Loucy (cell line): Measurements from ENCODE around the gene SUMO1.

Experiments used
- EZH2phosphoT487 ChIP-seq: fragments of 200-600 bp; IDR thresholded peaks from 2 replicates; pipeline ENCODE4 v1.6.1; 2018; ENCODE audit warnings: antibody characterized with exemption, mild to moderate bottlenecking, moderate library complexity, borderline replicate concordance
- TF ChIP-seq, protein P1 (sequence below): fragments of 200-600 bp; sonication (generic); conservative IDR thresholded peaks from 2 replicates; pipeline ENCODE4 v1.5.1; 2014; ENCODE audit warnings: mild to moderate bottlenecking, antibody characterized with exemption, low read length

DNA sequence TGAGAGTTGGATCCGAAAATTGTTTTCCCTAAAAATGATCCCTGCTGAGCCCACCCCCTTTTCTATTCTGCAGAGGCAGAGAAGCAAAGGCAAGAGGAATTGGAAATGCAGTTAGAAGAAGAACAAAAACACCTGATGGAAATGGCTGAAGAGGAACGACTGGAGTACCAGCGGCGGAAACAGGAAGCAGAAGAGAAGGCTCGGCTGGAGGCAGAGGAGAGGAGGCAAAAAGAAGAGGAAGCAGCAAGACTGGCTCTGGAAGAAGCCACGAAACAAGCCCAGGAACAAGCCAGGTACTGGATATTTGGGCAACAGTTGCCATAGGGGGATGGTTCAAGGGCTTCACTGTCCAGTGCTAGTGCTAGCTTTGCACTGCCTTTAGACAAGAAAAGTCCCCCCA lies 41.7 kb downstream of the SUMO1 start:
- TF ChIP-seq, protein P1, sequence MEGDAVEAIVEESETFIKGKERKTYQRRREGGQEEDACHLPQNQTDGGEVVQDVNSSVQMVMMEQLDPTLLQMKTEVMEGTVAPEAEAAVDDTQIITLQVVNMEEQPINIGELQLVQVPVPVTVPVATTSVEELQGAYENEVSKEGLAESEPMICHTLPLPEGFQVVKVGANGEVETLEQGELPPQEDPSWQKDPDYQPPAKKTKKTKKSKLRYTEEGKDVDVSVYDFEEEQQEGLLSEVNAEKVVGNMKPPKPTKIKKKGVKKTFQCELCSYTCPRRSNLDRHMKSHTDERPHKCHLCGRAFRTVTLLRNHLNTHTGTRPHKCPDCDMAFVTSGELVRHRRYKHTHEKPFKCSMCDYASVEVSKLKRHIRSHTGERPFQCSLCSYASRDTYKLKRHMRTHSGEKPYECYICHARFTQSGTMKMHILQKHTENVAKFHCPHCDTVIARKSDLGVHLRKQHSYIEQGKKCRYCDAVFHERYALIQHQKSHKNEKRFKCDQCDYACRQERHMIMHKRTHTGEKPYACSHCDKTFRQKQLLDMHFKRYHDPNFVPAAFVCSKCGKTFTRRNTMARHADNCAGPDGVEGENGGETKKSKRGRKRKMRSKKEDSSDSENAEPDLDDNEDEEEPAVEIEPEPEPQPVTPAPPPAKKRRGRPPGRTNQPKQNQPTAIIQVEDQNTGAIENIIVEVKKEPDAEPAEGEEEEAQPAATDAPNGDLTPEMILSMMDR, result no peak
- no peak for TF ChIP-seq EZH2phosphoT487
